Thyroid gland (tissue), 4 donors: ENCODE data around the gene BLCAP. TPM values are rescaled to one million over a fixed set of nuclear protein-coding genes. Genes with fewer than 3 reads are reported as not detected.

ENCODE experiments used
- DNase-seq, 2 donors: peaks; one replicate each; pipeline ENCODE4 v3.0.0-alpha.2; 2019
- H3K27ac ChIP-seq, 3 donors: fragments of 200-600 bp; sonication (generic); 1 replicate in 2 of 3; 2 replicates in 1 of 3; pipeline ENCODE4 v1.5.1; 2016 to 2019; ENCODE audit warnings: mild to moderate bottlenecking in 1 of 3, moderate library complexity in 1 of 3
- H3K27me3 ChIP-seq: fragments of 200-600 bp; sonication (generic); one replicate; pipeline ENCODE4 v1.5.1; 2019
- H3K36me3 ChIP-seq, 2 donors: fragments of 200-600 bp; sonication (generic); one replicate each; pipeline ENCODE4 v1.5.1; 2016 to 2019
- H3K4me1 ChIP-seq, 2 donors: fragments of 200-600 bp; sonication (generic); one replicate each; pipeline ENCODE4 v1.5.1; 2017 to 2019
- H3K4me3 ChIP-seq, 3 donors: fragments of 200-600 bp; sonication (generic); replicated peaks in 1 of 3; 1 replicate in 2 of 3; 2 replicates in 1 of 3; pipeline ENCODE4 v1.5.1; 2016; ENCODE audit warnings: mild to moderate bottlenecking in 1 of 3
- H3K9me3 ChIP-seq: fragments of 200-600 bp; sonication (generic); one replicate; pipeline ENCODE4 v1.5.1; 2017
- CTCF ChIP-seq, 6 experiments: fragments of 200-600 bp in 3 of 6; fragments of 450-650 bp in 3 of 6; sonication (generic) in 3 of 6; IDR thresholded peaks; one replicate each; pipeline ENCODE4 v1.5.1; 2016 to 2019; ENCODE audit warnings: antibody characterized with exemption in 6 of 6, mild to moderate bottlenecking in 2 of 6, inconsistent platforms in 1 of 6, moderate library complexity in 1 of 6
- POLR2A ChIP-seq, 2 donors: fragments of 450-650 bp; IDR thresholded peaks; one replicate each; pipeline ENCODE4 v1.6.1; 2017; ENCODE audit warnings: antibody characterized with exemption in 2 of 2, mild to moderate bottlenecking in 2 of 2, moderate library complexity in 1 of 2
- WGBS, 2 donors: methylation state at CpG; one replicate each; pipeline ENCODE4 v1.1.5; 2017; 5-methylcytosine and 5-hydroxymethylcytosine counted together
- intact Hi-C: fragments of 100-400 bp; cut with DNase I; formaldehyde crosslinking; loops from one replicate; pipeline ENCODE4 v1.15.1; 2023
- total RNA-seq, 4 donors: library from RNA; depleted of rRNA; stranded (reverse); fragments of >200 nt; gene quantifications; one replicate each; pipeline ENCODE4 v1.2.3, GENCODE V29; 2016

Gene BLCAP
- total RNA-seq, 4 donors from 2014 or later: 56.6 to 80.3 (median 64.5) TPM

- intact Hi-C loops: loop anchor here (5.0 kb wide), 1 partner anchor 664 kb away; no protein-coding TSS in a partner anchor
- H3K36me3 ChIP-seq: no peaks in the 10 kb centered on the region
- H3K4me3 ChIP-seq: no peak overlapping the region
- WGBS, 2 donors: 71 to 76% methylated on average over 3 of the region's 3 CpGs
- DNase-seq: no peak
- no peak overlapping the region for H3K27ac ChIP-seq
- peaks cover 4% of the 10 kb centered on the region for H3K27me3 ChIP-seq
- peaks cover 0 to 5% of the 10 kb centered on the region in 2 donors for H3K4me1 ChIP-seq
- H3K9me3 ChIP-seq: no peaks in the 10 kb centered on the region
- TF ChIP-seq POLR2A (IDR thresholded peaks at IDR 0.05): no peak
- TF ChIP-seq CTCF (IDR thresholded peaks at IDR 0.05): no peak
Observed at GRCh38 chr20:37562695-37563480, 35.2 kb upstream of the BLCAP start.

GRCh38 chr20:37560629-37561028 is 33.0 kb upstream of the BLCAP start:
- TF ChIP-seq CTCF (IDR thresholded peaks at IDR 0.05) (no peak), POLR2A (IDR thresholded peaks at IDR 0.05) (no peak)
- H3K27me3 ChIP-seq: peaks cover 4% of the 10 kb centered on the region
- no peaks in the 10 kb centered on the region for H3K9me3 ChIP-seq
- intact Hi-C loops: loop anchor here (5.0 kb wide), 1 partner anchor 667 kb away; no protein-coding TSS in a partner anchor
- H3K4me3 ChIP-seq: no peak overlapping the region
- H3K27ac ChIP-seq: no peak overlapping the region
- peaks cover 0 to 5% of the 10 kb centered on the region in 2 donors for H3K4me1 ChIP-seq
- WGBS, 2 donors: 80 to 87% methylated on average over 4 of the region's 4 CpGs
- DNase-seq: no peak
- H3K36me3 ChIP-seq: no peaks in the 10 kb centered on the region

- DNase-seq: no peak
- WGBS, 2 donors: 89 to 91% methylated on average over 9 to 11 of the region's 11 CpGs
- H3K9me3 ChIP-seq: no peaks in the 10 kb centered on the region
- H3K4me3 ChIP-seq: no peak overlapping the region
- peaks cover 0 to 4% of the 10 kb centered on the region in 2 donors for H3K4me1 ChIP-seq
- peaks cover under 1% of the 10 kb centered on the region for H3K27me3 ChIP-seq
- no peaks in the 10 kb centered on the region for H3K36me3 ChIP-seq
- TF ChIP-seq POLR2A (IDR thresholded peaks at IDR 0.05) (no peak), CTCF (IDR thresholded peaks at IDR 0.05) (no peak)
- intact Hi-C loops: loop anchor here (5.0 kb wide), 1 partner anchor 668 kb away; no protein-coding TSS in a partner anchor
- no peak overlapping the region for H3K27ac ChIP-seq
Observed at GRCh38 chr20:37559312-37560027, 31.8 kb upstream of the BLCAP start.

GRCh38 chr20:37558779-37559178 is 31.1 kb upstream of the BLCAP start:
- no peaks in the 10 kb centered on the region for H3K9me3 ChIP-seq
- TF ChIP-seq POLR2A (IDR thresholded peaks at IDR 0.05): no peak
- no peak overlapping the region for H3K27ac ChIP-seq
- intact Hi-C loops: no loop called here
- no peaks in the 10 kb centered on the region for H3K36me3 ChIP-seq
- H3K27me3 ChIP-seq: no peaks in the 10 kb centered on the region
- H3K4me1 ChIP-seq: no peaks in the 10 kb centered on the region
- H3K4me3 ChIP-seq: no peak overlapping the region
- no peak for DNase-seq
- 89 to 93% methylated on average over 3 to 4 of the region's 4 CpGs for WGBS, 2 donors

- Histone ChIP-seq H3K4me3 (no peak overlapping the region), H3K36me3 (no peaks in the 10 kb centered on the region), H3K4me1 (no peaks in the 10 kb centered on the region), H3K9me3 (no peaks in the 10 kb centered on the region), H3K27ac (no peak overlapping the region), H3K27me3 (no peaks in the 10 kb centered on the region)
- intact Hi-C loops: no loop called here
- no peak for TF ChIP-seq CTCF (IDR thresholded peaks at IDR 0.05)
- TF ChIP-seq POLR2A (IDR thresholded peaks at IDR 0.05): no peak
- 84 to 92% methylated on average over 4 of the region's 4 CpGs for WGBS, 2 donors
- DNase-seq: no peak
Observed at GRCh38 chr20:37558306-37558705, 30.6 kb upstream of the BLCAP start.
